Ramos (cell line): Measurements from ENCODE around the gene CAP1.
"Not testable (repeated sequence)": the region's sequence is repeated elsewhere in the genome, so short reads cannot be mapped to it uniquely, and the experiment has no call there.

ENCODE experiments used
- in situ Hi-C: fragments of 300-500 bp; cut with MboI; formaldehyde crosslinking; loops from one replicate; pipeline ENCODE4 v1.14.3; 2022; ENCODE audit warnings: low sequenced_read_pairs; ENCODE audit not compliant: unreplicated experiment

CAP1 gene

DNA sequence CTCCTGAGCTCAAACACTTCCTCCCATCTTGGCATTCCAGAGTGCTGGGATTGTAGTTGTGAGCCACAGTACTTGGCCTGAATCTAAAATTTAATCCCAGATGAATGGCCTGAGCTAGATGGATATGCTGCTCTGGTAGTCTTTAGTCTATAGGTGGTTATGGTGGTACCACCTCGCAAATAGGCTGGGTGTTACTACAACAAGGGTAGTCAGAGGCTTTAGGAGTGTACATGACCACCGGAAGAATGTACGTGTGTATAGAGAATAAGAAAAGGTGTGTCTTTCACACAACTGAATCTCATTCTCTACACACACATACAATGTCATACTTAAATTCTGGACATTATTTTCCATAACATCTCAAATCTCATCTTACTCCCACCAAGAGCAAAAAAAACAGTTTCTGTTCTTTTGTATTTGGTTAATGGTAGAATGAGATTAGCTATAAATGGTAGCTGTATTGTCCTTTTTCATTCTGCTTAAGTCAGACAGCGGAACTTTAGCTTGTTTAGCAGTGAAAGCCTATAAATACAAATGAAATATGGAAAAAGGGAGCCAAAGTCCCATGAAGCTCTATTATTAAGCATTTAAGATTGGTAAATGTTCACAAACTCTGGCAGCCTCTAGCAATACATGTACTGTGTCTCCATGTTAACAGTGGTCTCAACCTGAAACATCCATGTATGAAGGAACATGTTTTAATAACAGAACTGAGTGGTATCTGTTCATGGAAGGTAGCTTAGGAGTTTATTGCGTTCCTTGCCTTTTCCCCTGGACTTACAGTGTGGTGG is 16.2 kb downstream of the CAP1 start:
- in situ Hi-C loops = no loop called here

DNA sequence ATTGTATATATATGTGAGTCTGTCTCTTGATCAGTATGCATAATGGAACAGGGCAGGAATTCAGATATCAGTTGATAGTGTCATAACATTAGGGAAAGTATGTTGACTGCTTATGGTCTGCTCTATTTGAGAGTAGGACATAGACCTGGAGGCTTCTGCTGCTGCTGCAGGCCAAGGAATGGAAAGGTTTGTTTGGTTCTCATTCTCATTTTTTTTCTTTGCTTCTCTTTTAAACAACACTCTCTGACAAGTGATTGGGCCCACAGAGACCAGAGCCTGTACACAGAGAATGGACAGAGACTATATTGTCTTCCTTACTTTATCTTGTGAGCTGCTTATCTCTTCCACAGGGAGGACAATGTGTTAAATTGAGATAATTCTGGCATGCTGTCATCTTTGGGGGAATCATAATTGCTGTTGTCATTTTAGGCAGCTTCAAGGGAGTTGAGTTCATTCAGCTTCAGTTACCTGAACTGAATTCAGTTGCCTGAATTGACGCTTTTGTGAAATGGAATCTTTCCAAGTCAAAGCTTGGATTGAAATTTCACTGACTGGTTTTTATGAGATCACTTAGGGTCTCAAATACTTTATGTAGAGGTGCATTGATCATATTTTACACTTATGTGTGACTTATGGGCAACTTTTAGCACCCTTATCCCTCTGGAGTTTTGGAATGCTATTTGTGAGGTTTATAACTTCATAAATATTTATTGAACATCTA is 16.9 kb downstream of the CAP1 start:
- in situ Hi-C loops = no loop called here

DNA sequence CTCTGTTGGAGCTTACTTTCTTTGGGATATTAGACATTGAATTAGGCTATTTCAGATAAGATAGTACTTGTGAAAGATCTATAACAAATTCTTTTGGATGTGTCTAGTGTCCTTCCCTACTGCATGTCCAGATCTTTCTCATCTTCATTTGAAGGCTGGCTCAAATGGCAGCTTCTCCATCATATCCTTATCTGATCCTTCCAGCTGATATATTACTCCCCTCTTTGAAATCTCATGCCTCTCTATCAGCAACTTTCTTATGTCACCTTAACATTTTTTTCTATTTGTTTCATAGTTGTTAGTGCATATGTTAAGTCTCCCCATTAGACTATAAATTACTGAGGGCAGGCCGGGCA is 17.5 kb downstream of the CAP1 start:
- in situ Hi-C loops = no loop called here

DNA sequence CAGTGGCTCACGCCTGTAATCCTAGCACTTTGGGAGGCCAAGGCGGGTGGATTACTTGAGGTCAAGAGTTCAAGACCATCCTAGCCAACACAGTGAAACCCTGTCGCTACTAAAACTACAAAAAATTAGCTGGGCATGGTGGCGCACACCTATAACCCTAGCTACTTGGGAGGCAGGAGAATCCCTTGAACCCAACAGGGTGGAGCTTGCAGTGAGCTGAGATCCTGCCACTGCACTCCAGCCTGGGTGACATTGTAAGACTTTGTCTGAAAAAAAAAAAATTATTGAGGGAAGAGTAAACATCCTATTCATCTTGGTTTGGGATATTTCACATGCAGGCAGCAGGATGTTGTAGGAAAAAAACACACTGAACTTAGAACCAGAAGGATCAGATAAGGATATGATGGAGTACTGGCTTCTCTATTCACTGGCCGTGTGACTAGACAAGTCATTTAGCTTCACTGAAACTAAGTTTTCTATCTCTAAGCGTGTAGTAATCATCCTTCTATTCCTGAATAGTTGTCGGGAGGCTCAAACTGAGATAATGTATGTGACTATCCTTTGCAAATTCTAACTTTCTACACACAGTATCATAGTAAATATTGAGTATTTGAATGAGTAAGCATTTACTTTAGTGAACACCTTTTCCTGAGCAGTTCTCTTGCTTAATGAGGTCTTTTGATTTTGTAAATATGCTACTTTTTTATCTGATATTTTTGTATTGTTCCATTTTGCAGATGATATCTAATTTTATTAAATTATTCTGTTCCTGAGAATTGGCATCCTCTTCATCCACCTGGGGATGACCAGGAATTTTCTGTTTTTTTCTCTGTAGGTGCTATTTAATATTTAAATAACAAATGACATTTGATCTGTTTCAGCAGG is 18.2 kb downstream of the CAP1 start:
- in situ Hi-C loops = no loop called here

DNA sequence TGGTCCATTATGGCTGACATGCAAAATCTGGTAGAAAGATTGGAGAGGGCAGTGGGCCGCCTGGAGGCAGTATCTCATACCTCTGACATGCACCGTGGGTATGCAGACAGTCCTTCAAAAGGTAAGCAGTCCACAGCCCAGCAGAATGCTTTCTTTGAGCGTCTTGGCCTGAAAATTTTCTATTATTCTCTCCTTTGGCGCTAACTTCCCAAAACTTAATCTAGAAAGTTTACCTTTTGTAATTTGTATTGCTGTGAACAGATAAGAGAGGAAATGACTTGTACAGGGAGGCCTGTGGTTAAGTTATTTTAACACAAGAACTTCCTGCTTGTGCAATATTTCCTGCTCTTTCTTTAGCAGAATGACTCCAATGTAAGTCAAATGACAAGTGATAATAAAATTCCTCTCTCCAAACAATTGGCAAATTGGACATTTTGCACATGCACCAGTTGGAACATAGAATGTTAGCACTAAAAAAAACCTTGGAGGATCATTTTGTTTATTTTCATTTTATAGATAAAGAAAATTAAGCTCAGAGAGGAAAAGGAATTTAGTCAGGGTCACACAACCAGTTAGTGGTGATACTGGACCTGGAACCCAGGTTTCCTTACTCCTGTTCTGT is 18.9 kb downstream of the CAP1 start:
- in situ Hi-C loops = no loop called here

DNA sequence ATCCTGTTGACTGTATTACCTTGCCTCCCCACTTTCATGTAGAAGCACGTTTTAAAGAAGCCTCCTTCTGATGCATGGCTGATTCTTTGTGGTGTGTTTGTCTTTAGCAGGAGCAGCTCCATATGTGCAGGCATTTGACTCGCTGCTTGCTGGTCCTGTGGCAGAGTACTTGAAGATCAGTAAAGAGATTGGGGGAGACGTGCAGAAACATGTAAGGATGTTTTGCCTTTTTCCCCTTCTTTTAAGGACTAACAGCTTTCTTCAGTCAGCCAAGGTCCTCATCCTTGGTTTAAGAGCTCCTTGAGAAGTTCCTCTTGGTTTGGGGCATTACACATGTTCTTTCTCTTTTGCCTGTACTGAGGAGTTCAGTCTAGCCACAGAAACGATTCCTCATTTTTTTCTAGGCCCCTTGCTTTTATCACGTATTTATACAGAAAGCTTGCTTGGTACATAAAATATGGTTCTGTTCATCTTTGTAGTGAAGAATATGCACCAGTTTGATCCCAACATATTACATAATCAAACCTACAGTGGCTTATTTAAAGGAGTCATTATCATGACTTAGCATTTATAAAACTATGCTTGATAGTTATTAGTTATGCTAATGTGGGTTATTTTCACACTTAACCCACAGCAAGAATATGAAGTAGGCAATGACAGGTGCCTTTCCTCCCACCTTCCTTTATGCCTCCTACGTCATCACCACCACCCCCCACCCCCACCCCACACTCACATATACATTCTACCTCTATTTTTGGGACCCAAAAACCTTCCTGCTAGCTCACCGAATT is 19.6 kb downstream of the CAP1 start:
- in situ Hi-C loops = no loop called here

DNA sequence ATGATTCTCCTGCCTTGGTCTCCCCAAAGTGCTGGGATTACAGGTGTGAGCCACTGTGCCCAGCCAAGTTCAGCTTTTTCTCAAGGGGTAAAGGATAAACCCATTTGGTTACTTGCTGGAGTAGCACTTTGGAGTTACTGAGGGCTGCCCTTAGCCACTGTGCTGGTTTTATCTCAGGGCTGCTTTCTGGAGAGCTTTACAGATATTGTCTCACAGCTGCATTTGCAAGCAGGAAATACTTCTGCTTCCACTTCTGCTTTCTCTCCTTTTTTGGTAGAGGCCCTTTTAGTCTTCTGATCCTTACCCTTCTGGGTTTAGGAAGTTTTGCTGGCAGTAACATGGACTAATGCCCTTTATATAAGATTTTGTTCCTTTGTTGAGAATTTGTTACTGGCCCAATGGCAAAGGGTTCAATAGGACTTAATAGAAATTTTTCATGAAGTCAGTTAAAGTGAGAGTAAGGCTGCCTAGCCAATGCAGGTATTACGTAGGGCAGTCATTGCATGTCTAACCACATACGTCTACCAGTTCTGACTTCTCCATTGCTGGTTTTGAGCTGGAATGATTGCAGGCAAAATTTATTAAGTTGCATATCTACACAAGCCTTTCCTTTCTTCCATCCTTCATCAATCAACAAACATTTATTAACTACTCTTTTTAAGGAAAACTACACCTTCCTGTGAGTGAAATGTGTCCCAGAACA is 24.4 kb downstream of the CAP1 start:
- in situ Hi-C loops = no loop called here

DNA sequence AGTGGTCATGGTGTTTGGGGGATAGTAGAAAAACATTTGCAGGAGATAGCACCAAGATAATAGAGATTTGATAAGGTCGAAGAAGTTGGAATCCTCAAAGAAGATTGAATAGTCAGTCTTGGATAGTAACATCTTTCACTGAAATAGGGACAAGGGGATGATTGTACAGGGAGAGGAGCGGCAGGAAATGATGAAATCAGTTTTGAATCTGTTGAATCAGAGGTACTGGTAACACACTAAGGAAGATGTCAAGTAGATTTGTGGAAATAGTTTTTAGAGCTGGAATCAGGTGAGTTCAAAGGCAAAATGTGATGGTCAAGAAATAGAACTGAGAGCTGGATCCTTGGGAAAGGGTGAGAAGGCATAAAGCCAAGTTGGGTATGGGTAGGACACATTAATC is 26.5 kb downstream of the CAP1 start:
- in situ Hi-C loops = no loop called here

DNA sequence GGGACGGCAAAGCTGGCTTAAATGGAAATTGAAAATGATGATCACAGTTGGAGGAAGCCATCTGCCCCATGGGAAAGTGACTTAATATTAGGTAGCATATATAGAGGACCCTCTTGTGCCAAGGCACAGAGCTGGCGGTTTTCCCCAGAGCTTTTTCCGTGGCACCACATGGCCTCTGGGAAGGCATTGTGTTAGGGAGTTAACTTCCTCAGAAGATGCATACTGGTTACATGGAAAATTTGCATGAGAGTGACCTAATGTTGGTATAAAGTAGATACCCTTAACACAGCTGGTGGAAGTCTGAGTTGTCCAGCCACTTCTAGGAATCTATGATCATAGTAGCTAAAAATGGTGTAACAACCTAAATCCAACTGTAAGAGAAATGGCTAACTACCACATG is 27.3 kb downstream of the CAP1 start:
- in situ Hi-C loops = no loop called here

DNA sequence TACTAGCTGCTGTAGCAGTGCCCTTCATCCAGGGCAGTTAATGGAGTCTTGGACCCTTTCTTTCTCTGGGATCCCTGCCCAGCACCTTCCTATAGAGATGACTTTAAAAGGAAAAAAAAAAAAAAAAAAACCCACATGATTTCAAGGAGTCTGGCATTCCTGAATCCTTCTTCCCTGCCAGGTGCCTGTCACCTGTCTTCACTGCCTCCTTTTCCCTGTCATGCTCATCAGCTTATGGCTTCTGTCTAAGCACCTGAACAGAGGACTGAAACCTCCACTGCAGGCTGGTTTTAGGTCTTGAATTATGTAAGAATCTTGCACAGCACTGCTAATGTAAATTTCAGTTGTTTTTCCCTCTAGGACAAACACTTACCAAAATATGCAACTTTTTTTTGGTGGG is 31.6 kb downstream of the CAP1 start:
- in situ Hi-C loops = no loop called here

DNA sequence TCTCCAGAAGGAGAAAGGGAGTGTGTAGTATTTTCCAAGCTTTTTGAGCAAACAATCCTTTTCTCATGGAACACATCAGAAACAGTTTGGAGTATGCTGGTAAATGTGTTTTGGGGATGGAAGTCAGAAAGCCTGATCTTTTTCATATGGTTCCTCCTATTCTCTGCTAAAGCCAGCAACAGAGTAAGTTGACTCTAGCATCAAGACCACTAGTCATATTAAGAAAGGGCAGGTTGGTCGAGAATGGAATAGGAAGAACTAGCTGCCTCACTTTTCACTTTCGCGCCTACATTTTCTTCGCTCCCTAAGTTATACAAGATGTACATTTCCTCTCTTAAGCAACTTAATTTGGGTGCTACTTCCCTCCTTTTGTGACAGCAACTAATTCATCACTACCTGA is 32.5 kb downstream of the CAP1 start:
- in situ Hi-C loops = no loop called here

DNA sequence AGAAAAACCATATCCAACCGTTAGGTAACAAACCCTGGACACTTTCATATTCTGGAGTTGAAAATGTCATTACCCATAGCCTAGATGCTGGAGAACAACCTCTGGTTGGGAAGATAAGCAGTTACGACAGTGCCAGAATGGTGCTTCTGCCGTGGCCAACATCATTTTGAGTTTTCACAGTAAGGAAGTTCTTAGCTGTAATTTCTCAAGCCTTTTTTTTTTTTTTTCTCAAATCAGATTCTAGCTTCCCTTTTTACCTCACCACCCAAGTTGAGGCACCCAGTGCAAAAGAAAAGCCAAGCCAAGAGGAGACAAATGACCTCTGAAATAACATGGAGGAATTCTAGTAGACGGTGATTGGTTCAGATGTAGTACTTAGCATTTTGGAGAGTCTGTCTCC is 34.7 kb downstream of the CAP1 start:
- in situ Hi-C loops = loop anchor here (5.0 kb wide), 1 partner anchor 262 kb away; no protein-coding TSS in a partner anchor

DNA sequence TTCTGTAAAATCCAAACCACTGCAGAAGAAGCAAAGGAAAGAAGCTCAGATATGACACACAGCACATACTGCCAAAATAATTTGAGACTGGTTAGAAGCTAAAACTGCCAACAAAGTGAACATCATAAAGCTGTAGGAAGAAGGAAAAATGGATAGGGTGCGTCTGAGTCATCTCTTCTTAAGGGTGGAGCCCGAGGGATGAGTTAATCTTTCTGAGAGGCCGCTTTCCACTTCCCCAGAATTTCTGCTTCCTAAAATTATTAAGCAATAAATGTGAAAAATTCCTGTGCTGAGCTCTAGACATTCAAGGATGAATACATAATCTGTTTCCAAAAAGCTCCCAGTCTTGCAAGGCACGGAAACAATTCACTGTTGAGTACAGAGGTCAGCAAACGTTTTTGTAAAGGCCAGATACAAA is 36.4 kb downstream of the CAP1 start:
- in situ Hi-C loops = loop anchor here (5.0 kb wide), 1 partner anchor 260 kb away; no protein-coding TSS in a partner anchor

DNA sequence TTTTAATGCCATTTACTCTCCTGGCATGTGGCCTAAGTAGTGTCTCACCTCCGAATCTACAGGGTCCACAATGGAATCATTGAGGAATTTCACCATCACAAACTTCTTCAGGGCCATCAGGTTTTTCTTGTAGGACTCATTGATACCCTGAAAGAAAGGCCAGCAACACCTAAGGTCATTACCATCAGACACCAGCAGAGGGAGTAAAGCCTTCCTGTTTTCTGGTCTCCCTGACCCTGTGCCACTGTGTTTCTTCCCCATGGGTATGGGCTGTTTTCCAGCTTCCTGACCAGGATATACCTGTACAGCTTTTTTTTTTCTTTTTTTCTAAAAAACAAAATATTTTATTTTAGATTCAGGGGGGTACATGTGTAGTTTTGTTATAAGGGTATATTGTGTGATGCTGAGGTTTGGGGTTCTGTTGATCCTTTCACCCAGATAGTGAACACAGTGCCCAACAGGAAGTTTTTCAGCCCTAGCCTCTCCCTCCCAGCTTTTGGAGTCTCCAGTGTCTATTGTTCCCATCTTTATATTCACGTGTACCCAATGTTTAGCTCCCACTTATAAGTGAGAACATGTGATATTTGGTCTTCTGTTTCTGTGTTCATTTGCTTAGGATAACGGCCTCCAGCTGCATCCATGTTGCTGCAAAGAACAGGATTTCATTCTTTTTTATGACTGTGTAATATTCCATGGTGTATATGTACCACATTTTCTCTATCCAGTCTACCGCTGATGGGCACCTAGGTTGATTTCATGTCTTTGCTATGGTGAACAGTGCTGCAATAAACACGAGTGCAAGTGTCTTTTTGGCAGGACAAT is 38.2 kb downstream of the CAP1 start:
- in situ Hi-C loops = loop anchor here (5.0 kb wide), 1 partner anchor 259 kb away; no protein-coding TSS in a partner anchor

DNA sequence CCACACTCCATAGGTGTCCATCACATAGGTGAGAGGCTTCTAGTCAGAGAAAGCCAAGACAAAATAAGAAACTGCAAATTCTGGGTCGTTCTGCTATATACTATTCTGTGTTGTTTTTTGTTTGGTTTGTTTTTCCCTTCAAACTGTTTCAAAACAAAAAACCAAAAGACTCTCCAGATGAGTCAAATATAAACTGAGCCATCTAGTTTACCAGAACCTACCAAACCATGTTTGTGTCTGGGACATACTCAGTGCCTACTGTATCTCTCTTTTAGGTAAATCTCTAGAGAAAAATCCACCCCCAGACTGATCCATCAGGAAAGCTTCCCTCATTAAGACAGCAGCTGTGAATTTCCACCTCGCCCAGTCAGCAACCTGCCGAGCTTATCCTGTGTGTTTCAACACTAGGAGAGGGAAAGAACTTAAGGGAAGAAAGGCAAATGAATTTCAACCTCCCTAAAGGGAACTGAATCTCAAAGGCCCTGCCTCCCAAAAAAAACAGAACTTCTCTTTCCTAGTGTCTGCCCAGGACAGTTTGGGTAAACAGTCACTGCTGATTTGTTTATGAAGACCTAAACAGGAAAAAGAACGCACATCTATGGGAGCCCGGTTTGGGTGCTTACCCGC is 39.4 kb downstream of the CAP1 start:
- in situ Hi-C loops = loop anchor here (5.0 kb wide), 1 partner anchor 257 kb away; no protein-coding TSS in a partner anchor

DNA sequence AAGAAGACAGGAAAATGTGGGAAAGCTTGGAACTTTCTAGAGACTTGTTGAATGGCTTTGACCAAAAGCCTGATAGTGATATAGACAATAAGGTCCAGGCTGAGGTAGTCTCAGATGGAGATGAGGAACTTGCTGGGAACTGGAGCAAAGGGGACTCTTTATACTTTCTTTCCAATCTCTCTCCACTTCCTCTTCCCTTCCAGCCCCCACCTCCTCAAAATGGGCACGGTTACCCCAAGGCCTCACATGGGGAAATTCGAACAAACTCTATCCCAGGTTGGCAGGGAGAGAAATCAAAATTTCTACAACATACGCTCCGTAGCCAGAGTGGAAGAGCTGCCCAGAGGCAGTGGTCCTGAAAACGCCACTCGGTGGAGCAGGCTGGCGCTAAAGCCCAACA is 41.3 kb downstream of the CAP1 start:
- in situ Hi-C loops = no loop called here

DNA sequence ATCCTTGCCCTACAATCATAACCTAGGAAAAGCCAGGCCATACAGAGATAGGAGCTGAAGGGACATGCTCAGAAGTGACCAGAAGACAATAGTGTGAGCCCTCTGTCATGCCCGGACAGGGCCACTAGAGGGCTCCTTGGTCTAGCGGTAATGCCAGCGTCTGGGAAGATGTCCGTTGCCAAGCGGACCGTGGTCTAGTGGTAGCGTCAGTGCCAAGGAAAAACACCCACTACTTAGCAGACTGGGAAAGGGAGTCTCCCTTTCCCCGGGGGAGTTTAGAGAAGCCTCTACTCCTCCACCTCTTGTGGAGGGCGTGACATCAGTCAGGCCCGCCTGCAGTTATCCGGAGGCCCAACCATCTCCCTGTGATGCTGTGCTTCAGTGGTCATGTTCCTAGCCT is 44.2 kb downstream of the CAP1 start:
- in situ Hi-C loops = not testable (repeated sequence)
